Sigmoid colon (tissue), 7 donors: ENCODE data around the gene DOCK1. TPM values are rescaled to one million over a fixed set of nuclear protein-coding genes. Genes with fewer than 3 reads are reported as not detected.

Experiments
- DNase-seq: peaks from one replicate; pipeline ENCODE4 v3.0.0-alpha.2; 2019
- H3K27ac ChIP-seq, 4 donors: fragments of 200-600 bp; sonication (generic); one replicate each; pipeline ENCODE4 v1.5.1; 2016 to 2019; ENCODE audit warnings: mild to moderate bottlenecking in 1 of 4
- H3K27me3 ChIP-seq, 3 donors: fragments of 200-600 bp; sonication (generic); one replicate each; pipeline ENCODE4 v1.5.1; 2019; ENCODE audit warnings: mild to moderate bottlenecking in 1 of 3
- H3K36me3 ChIP-seq, 4 donors: fragments of 200-600 bp; sonication (generic); one replicate each; pipeline ENCODE4 v1.5.1; 2016 to 2019
- H3K4me1 ChIP-seq, 4 donors: fragments of 200-600 bp; sonication (generic); one replicate each; pipeline ENCODE4 v1.5.1; 2017 to 2019
- H3K4me3 ChIP-seq, 4 donors: fragments of 200-600 bp; sonication (generic); one replicate each; pipeline ENCODE4 v1.5.1; 2017 to 2019; ENCODE audit warnings: mild to moderate bottlenecking in 2 of 4, moderate library complexity in 1 of 4
- H3K9me3 ChIP-seq, 4 donors: fragments of 200-600 bp in 3 of 4; sonication (generic) in 3 of 4; one replicate each; pipeline versions ENCODE4 v1.5.1 to v1.6.1; 2013 to 2019
- EP300 ChIP-seq, 4 donors: sonication (generic); formaldehyde crosslinking; IDR thresholded peaks; one replicate each; pipeline ENCODE4 v1.6.1; 2017; ENCODE audit warnings: antibody characterized with exemption in 4 of 4
- POLR2A ChIP-seq, 2 donors: fragments of 450-650 bp; IDR thresholded peaks; one replicate each; pipeline ENCODE4 v1.6.1; 2016; ENCODE audit warnings: antibody characterized with exemption in 2 of 2, mild to moderate bottlenecking in 2 of 2, moderate library complexity in 2 of 2
- POLR2AphosphoS5 ChIP-seq, 4 donors: sonication (generic); formaldehyde crosslinking; IDR thresholded peaks; one replicate each; pipeline ENCODE4 v1.6.1; 2017; ENCODE audit warnings: antibody characterized with exemption in 4 of 4
- WGBS, 2 donors: extraction: QIAGEN DNeasy Blood & Tissue Kit; methylation state at CpG; one replicate each; pipeline ENCODE4 v1.1.7; 2013; 5-methylcytosine and 5-hydroxymethylcytosine counted together
- intact Hi-C: fragments of 100-400 bp; cut with DNase I; formaldehyde crosslinking; loops from one replicate; pipeline ENCODE4 v1.15.1; 2023
- polyA plus RNA-seq, 3 donors: library from polyadenylated mRNA; stranded (reverse); fragments of 200-250 nt; gene quantifications; one replicate each; pipeline ENCODE4 v1.2.3, GENCODE V29; 2013
- total RNA-seq, 4 donors: library from RNA; depleted of rRNA; stranded (reverse); fragments of >200 nt; gene quantifications; one replicate each; pipeline ENCODE4 v1.1.0, GENCODE V29; 2016
- TF ChIP-seq, protein P1 (sequence below), 4 experiments: fragments of 450-650 bp in 3 of 4; fragments of 200-600 bp in 1 of 4; IDR thresholded peaks; one replicate each; pipeline ENCODE4 v1.5.1; 2016 to 2019; ENCODE audit warnings: antibody characterized with exemption in 4 of 4, mild to moderate bottlenecking in 3 of 4, moderate library complexity in 2 of 4
- donor health status: healthy with polysubstance abuse.
- donor health status: Bipolar disorder and iron deficiency.
- donor health status: healthy.

The DOCK1 gene
- total and polyA plus RNA-seq, 7 donors = 15.0 to 53.7 (median 40.2) TPM

DNA sequence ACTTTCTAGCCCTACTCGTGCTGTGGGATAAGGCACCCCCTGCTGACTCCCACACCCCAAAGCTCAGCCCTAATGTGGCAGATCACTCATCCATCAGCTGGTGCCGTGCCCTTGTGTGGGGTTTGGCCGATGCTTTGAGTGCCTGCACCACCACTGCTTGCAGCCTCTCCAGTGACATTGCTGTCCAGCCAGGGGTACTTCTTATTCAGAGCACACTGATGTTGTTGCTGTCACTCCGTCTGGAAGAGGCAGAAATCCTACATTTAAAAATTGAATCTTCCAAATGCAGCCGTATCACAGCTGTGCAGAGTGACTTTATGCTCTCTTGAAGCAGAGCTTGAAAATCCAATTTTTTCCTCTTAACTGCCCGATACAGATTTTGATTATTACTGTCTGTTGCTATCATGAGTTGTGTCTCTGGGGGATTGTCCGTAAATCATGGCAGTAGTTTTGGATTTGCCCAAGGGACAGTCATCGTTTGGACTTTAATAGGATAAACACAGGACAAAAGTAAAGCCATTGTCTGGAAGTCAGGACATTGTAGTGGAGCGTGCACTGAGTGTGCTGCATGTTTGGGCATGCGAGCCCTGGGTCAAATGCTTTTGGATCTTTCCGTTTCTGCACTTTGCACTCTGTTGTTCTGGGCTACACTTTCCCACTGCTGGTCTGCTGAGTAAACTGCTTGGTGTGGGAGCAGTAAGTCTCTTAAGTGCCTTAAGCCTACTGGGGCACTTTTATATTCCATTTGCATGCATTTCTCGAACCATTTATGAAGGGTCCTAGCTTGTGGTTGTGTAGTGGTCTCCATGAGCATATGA lies 128.2 kb downstream of the DOCK1 start:
- DNase-seq = no peak
- intact Hi-C loops = no loop called here
- H3K27ac ChIP-seq = no peak overlapping the region
- 89 to 91% methylated on average over 12 of the region's 12 CpGs for WGBS, 2 donors
- H3K27me3 ChIP-seq = no peaks in the 10 kb centered on the region
- no peak overlapping the region for H3K4me3 ChIP-seq
- H3K9me3 ChIP-seq = no peaks in the 10 kb centered on the region
- no peaks in the 10 kb centered on the region for H3K4me1 ChIP-seq
- TF ChIP-seq EP300 (IDR thresholded peaks at IDR 0.05) = no peak
- TF ChIP-seq POLR2AphosphoS5 (IDR thresholded peaks at IDR 0.05) = no peak
- TF ChIP-seq, protein P1, sequence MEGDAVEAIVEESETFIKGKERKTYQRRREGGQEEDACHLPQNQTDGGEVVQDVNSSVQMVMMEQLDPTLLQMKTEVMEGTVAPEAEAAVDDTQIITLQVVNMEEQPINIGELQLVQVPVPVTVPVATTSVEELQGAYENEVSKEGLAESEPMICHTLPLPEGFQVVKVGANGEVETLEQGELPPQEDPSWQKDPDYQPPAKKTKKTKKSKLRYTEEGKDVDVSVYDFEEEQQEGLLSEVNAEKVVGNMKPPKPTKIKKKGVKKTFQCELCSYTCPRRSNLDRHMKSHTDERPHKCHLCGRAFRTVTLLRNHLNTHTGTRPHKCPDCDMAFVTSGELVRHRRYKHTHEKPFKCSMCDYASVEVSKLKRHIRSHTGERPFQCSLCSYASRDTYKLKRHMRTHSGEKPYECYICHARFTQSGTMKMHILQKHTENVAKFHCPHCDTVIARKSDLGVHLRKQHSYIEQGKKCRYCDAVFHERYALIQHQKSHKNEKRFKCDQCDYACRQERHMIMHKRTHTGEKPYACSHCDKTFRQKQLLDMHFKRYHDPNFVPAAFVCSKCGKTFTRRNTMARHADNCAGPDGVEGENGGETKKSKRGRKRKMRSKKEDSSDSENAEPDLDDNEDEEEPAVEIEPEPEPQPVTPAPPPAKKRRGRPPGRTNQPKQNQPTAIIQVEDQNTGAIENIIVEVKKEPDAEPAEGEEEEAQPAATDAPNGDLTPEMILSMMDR (IDR thresholded peaks at IDR 0.05) = no peak
- no peak for TF ChIP-seq POLR2A (IDR thresholded peaks at IDR 0.05)
- peaks cover 9 to 88% (median 36%) of the 10 kb centered on the region in 4 donors for H3K36me3 ChIP-seq

DNA sequence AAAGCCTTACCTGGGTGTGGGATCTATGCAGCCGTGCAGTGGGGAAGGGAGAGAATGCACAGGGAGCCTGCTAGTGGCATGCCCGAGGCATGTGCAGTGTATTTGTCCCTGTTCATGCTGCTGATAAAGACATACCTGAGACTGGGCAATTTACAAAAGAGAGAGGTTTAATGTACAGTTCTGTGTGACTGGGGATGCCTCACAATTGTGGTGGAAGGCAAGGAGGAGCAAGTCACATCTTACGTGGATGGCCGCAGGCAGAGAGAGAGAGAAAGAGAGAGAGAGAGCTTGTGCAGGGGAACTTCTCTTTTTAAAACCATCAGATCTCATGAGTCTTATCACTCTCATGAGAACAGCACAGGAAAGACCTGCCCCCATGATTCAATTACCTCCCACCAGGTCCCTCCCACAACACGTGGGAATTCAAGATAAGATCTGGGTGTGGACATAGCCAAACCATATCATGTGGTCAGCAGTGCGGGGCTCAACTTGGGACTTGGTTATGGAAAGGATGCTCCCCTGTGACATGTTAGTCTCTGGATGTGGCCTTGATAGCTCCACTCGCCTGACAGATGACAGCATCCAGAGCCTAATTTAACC lies 128.9 kb downstream of the DOCK1 start:
- H3K36me3 ChIP-seq = peaks cover 9 to 88% (median 31%) of the 10 kb centered on the region in 4 donors
- 80 to 86% methylated on average over 7 of the region's 7 CpGs for WGBS, 2 donors

DNA sequence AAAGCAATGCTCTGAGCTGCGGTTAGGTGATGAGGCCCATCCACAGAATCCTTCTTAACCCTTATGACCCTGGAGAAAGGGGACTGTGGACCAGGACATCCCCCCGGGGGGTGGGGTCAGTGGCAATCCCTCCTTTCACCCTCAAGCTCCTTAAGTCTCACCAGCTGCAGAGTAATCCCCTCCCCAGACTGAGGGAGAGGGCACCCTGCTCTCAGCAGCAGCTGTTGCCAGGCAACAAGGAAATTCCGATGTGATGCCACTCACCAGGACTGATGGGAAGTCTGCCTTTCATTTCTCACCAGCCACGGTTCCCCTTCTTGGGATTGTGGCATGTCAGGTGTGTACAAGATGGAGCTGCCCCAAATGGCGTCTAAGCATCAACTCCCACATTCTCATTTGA lies 129.6 kb downstream of the DOCK1 start:
- H3K4me1 ChIP-seq = no peaks in the 10 kb centered on the region
- H3K27ac ChIP-seq = no peak overlapping the region
- H3K4me3 ChIP-seq = no peak overlapping the region
- intact Hi-C loops = no loop called here
- TF ChIP-seq EP300 (IDR thresholded peaks at IDR 0.05) (no peak), POLR2AphosphoS5 (IDR thresholded peaks at IDR 0.05) (no peak), POLR2A (IDR thresholded peaks at IDR 0.05) (no peak)
- TF ChIP-seq, protein P1 (IDR thresholded peaks at IDR 0.05) = no peak
- no peak for DNase-seq
- H3K9me3 ChIP-seq = no peaks in the 10 kb centered on the region
- H3K36me3 ChIP-seq = peaks cover 9 to 88% (median 29%) of the 10 kb centered on the region in 4 donors
- no peaks in the 10 kb centered on the region for H3K27me3 ChIP-seq
- WGBS, 2 donors = 92 to 93% methylated on average over 5 of the region's 5 CpGs

More for the DNA sequence above, 128.9 kb downstream of the DOCK1 start:
- Histone ChIP-seq H3K27me3 (no peaks in the 10 kb centered on the region), H3K9me3 (no peaks in the 10 kb centered on the region), H3K4me3 (no peak overlapping the region), H3K4me1 (no peaks in the 10 kb centered on the region), H3K27ac (no peak overlapping the region)
- no peak for DNase-seq
- intact Hi-C loops = no loop called here
- TF ChIP-seq POLR2A (IDR thresholded peaks at IDR 0.05) = no peak
- no peak for TF ChIP-seq POLR2AphosphoS5 (IDR thresholded peaks at IDR 0.05)
- TF ChIP-seq, protein P1 (IDR thresholded peaks at IDR 0.05) = no peak
- TF ChIP-seq EP300 (IDR thresholded peaks at IDR 0.05) = no peak

DNA sequence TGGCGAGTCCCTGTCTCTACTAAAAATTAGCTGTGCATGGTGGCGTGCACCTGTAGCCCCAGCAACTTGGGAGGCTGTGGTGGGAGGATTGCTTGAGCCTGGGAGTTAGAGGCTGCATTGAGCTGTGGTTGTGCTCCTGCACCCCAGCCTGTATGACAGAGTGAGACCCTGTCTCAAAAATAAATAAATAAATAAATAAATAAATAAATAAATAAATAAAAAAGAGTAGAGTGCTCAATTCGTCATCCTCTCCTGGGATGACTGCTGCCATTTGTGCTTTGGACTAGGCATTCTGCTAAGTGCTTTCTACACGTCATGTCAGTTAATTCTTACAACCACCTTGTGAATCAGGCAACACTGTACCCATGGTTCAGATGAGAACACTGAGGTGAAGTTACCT lies 130.6 kb downstream of the DOCK1 start:
- WGBS, 2 donors = 94 to 96% methylated on average over 4 of the region's 4 CpGs
- TF ChIP-seq POLR2A (IDR thresholded peaks at IDR 0.05) (no peak), POLR2AphosphoS5 (IDR thresholded peaks at IDR 0.05) (no peak), EP300 (IDR thresholded peaks at IDR 0.05) (no peak)
- TF ChIP-seq, protein P1 (IDR thresholded peaks at IDR 0.05) = no peak
- DNase-seq = no peak
- no peak overlapping the region for H3K27ac ChIP-seq
- no peaks in the 10 kb centered on the region for H3K27me3 ChIP-seq
- H3K4me1 ChIP-seq = no peaks in the 10 kb centered on the region
- no peak overlapping the region for H3K4me3 ChIP-seq
- intact Hi-C loops = no loop called here
- H3K36me3 ChIP-seq = peaks cover 9 to 88% (median 31%) of the 10 kb centered on the region in 4 donors
- no peaks in the 10 kb centered on the region for H3K9me3 ChIP-seq
